Neuron (in vitro differentiated cells): ENCODE results near the gene CNBD2.
"Not testable (repeated sequence)": the region's sequence is repeated elsewhere in the genome, so short reads cannot be mapped to it uniquely, and the experiment has no call there.

ENCODE experiments used
- H2AFZ ChIP-seq: one replicate; pipeline ENCODE4 v1.6.1; 2013; ENCODE audit warnings: low read depth, mild to moderate bottlenecking, inconsistent platforms, low read length, moderate library complexity
- H3K27me3 ChIP-seq: one replicate; pipeline ENCODE4 v1.6.1; 2013; ENCODE audit warnings: low read length; ENCODE audit not compliant: insufficient read depth
- H3K36me3 ChIP-seq: one replicate; pipeline ENCODE4 v1.6.1; 2013; ENCODE audit warnings: low read length; ENCODE audit not compliant: insufficient read depth
- H3K4me1 ChIP-seq: one replicate; pipeline ENCODE4 v1.6.1; 2013; ENCODE audit warnings: low read length; ENCODE audit not compliant: insufficient read depth
- H3K4me3 ChIP-seq: 2 replicates; pipeline ENCODE4 v1.5.1; 2013; ENCODE audit warnings: mild to moderate bottlenecking, low read length, moderate library complexity
- H3K9me3 ChIP-seq: one replicate; pipeline ENCODE4 v1.6.1; 2013; ENCODE audit warnings: low read length

Gene CNBD2

GRCh38 chr20:36043892-36044515 is 75.6 kb downstream of the CNBD2 start:
- Histone ChIP-seq H3K9me3 (peaks cover 5% of the 10 kb centered on the region), H3K4me3 (no peak overlapping the region), H3K4me1 (no peaks in the 10 kb centered on the region), H2AFZ (no peak overlapping the region), H3K27me3 (no peaks in the 10 kb centered on the region), H3K36me3 (peaks cover 3% of the 10 kb centered on the region)

- Histone ChIP-seq H2AFZ (no peak overlapping the region), H3K36me3 (peaks cover 3% of the 10 kb centered on the region), H3K4me1 (no peaks in the 10 kb centered on the region), H3K27me3 (no peaks in the 10 kb centered on the region), H3K9me3 (peaks cover 5% of the 10 kb centered on the region), H3K4me3 (no peak overlapping the region)
Observed at GRCh38 chr20:36045373-36045714, 77.0 kb downstream of the CNBD2 start.

GRCh38 chr20:36046073-36046798 is 77.8 kb downstream of the CNBD2 start:
- H3K4me1 ChIP-seq, H3K27me3 ChIP-seq, H3K9me3 ChIP-seq, H2AFZ ChIP-seq, H3K36me3 ChIP-seq, H3K4me3 ChIP-seq: not testable (repeated sequence)

DNA sequence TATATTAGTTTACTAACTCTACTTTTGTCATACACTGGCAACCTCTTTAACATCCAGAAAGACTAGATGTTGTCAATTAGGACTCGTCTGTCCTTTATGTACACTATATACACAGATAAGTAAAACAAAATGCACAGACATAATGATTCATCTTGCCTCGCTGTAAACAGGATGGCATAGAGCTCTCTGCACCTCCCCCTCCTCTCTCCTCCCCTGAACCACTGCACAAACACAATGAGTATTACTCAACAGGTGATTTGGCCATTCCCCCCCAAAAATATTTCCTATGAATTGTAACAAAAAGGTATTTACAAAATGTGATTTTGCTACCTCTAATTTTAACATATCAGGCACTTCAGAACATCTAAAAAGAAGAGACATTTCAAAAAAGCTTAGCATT is 81.0 kb downstream of the CNBD2 start:
- not testable (repeated sequence) for H3K9me3 ChIP-seq, H3K4me1 ChIP-seq, H3K36me3 ChIP-seq, H3K27me3 ChIP-seq, H2AFZ ChIP-seq
- peak overlapping the region; percentile 52 for H3K4me3 ChIP-seq

GRCh38 chr20:36050436-36051317 is 82.3 kb downstream of the CNBD2 start:
- Histone ChIP-seq H3K9me3 (no peaks in the 10 kb centered on the region), H3K4me1 (peaks cover 12% of the 10 kb centered on the region), H3K36me3 (peaks cover 3% of the 10 kb centered on the region), H3K4me3 (peak overlapping the region; percentile 92), H3K27me3 (no peaks in the 10 kb centered on the region), H2AFZ (peak overlapping the region; percentile 84)

GRCh38 chr20:36051318-36052116 is 83.1 kb downstream of the CNBD2 start:
- Histone ChIP-seq H3K9me3 (no peaks in the 10 kb centered on the region), H3K36me3 (peaks cover 3% of the 10 kb centered on the region), H3K4me3 (peak overlapping the region; percentile 92), H2AFZ (peak overlapping the region; percentile 84), H3K27me3 (no peaks in the 10 kb centered on the region), H3K4me1 (peaks cover 12% of the 10 kb centered on the region)

DNA sequence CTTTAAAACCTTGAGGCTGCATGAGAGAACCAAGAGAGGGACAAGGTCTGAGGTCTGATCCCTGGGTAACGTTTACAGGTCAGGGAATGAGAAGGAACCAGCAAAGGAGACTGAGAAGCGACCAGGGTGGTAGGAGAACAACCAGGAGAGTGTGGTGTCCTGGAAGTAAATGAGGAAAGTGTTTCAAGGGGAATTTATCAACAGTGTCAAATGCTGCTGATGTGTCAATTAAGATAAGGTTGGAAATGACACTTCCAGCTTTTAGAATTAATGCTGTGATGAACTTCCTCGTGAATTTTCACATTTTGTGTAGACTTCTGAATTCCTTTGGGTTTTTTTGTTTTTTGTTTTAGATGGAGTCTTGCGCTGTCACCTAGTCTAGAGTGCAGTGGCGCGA is 83.7 kb downstream of the CNBD2 start:
- Histone ChIP-seq H2AFZ (no peak overlapping the region), H3K4me1 (peaks cover 12% of the 10 kb centered on the region), H3K27me3 (no peaks in the 10 kb centered on the region), H3K9me3 (no peaks in the 10 kb centered on the region), H3K4me3 (no peak overlapping the region), H3K36me3 (peaks cover 3% of the 10 kb centered on the region)

DNA sequence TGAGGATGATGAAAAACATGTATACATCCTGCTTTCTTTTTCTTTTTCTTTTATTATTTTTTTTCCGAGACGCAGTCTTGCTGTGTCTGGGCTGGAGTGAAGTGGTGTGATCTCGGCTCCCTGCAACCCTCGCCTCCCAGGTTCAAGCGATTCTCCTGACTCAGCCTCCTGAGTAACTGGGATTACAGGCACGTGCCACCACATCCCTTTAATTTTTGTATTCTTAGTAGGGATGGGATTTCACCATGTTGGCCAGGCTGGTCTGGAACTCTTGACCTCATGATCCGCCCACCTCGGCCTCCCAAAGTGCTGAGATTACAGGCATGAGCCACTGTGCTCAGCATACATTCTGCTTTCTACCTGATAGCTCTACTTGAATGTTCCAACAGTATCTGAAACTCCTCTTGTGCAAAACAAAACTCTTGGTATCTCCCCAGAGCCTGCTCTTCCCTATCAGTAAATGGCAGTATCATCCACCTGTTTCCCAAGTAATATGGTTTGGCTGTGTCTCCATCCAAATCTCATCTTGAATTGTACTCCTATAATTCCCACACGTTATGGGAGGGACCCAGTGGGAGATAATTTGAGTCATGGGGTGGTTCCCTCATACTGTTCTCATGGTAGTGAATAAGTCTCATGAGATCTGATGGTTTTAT is 85.6 kb downstream of the CNBD2 start:
- H3K27me3 ChIP-seq, H3K9me3 ChIP-seq, H3K36me3 ChIP-seq, H3K4me3 ChIP-seq, H2AFZ ChIP-seq: not testable (repeated sequence)
- H3K4me1 ChIP-seq, result peaks cover 12% of the 10 kb centered on the region

- Histone ChIP-seq H3K4me1 (peaks cover 12% of the 10 kb centered on the region), H3K4me3 (no peak overlapping the region), H3K27me3 (no peaks in the 10 kb centered on the region), H3K9me3 (no peaks in the 10 kb centered on the region), H3K36me3 (no peaks in the 10 kb centered on the region), H2AFZ (no peak overlapping the region)
Observed at GRCh38 chr20:36055145-36055544, 86.8 kb downstream of the CNBD2 start.

DNA sequence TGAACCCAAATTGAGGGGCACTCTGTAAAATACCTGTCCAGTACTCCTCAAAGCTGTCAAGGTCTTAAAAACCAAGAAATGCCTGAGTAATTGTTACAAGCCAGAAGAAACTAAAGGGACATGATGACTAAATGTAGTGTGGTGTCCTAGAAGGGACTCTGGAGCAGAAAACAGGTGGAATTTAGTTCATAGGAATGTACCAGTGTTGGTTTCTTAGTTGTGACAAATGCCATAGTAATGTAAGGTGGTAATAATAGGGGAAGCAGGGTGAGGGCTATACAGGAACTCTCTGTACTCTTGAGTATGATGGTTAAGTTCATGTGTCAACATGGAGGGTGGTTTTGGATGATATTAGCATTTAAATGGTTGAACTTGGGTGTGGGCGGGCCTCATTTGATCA is 92.3 kb downstream of the CNBD2 start:
- Histone ChIP-seq H3K4me1 (peaks cover 8% of the 10 kb centered on the region), H3K9me3 (peaks cover 10% of the 10 kb centered on the region), H3K4me3 (no peak overlapping the region), H3K27me3 (no peaks in the 10 kb centered on the region), H3K36me3 (no peaks in the 10 kb centered on the region), H2AFZ (no peak overlapping the region)

GRCh38 chr20:36061754-36062153 is 93.4 kb downstream of the CNBD2 start:
- no peak overlapping the region for H2AFZ ChIP-seq

GRCh38 chr20:36062799-36063198 is 94.4 kb downstream of the CNBD2 start:
- no peak overlapping the region for H2AFZ ChIP-seq
- H3K36me3 ChIP-seq, result no peaks in the 10 kb centered on the region
- H3K9me3 ChIP-seq, result peaks cover 10% of the 10 kb centered on the region
- H3K27me3 ChIP-seq, result no peaks in the 10 kb centered on the region
- H3K4me3 ChIP-seq, result no peak overlapping the region
- peaks cover 8% of the 10 kb centered on the region for H3K4me1 ChIP-seq

More at GRCh38 chr20:36061754-36062153, 93.4 kb downstream of the CNBD2 start:
- H3K4me1 ChIP-seq, result peaks cover 8% of the 10 kb centered on the region
- H3K27me3 ChIP-seq, result no peaks in the 10 kb centered on the region
- no peaks in the 10 kb centered on the region for H3K36me3 ChIP-seq
- no peak overlapping the region for H3K4me3 ChIP-seq
- peaks cover 10% of the 10 kb centered on the region for H3K9me3 ChIP-seq
